ENCODE results near the gene TTC12. TPM values are rescaled to one million over a fixed set of nuclear protein-coding genes. Genes with fewer than 3 reads are reported as not detected.

The TTC12 gene
- total RNA-seq, 1 experiment from 2014 or later: 30.5 TPM

- Mint-ChIP-seq H3K4me1 (ENCODE audit: insufficient read depth, unreplicated experiment) (peaks cover 36% of the 10 kb centered on the region), H3K27me3 (ENCODE audit: insufficient read depth, unreplicated experiment) (no peaks in the 10 kb centered on the region), H3K9me3 (ENCODE audit: unreplicated experiment) (no peaks in the 10 kb centered on the region), H3K36me3 (ENCODE audit: insufficient read depth, unreplicated experiment) (peaks cover 5% of the 10 kb centered on the region), H3K27ac (ENCODE audit: low read depth, unreplicated experiment) (no peak overlapping the region), H3K4me3 (ENCODE audit: unreplicated experiment) (no peak overlapping the region)
- no peak for DNase-seq (ENCODE audit: unreplicated experiment)
- TF ChIP-seq CTCF (IDR thresholded peaks at IDR 0.05; ENCODE audit: unreplicated experiment): no peak
- ChIA-PET CTCF (interaction anchor here (0.6 to 0.7 kb wide), 2 partner anchors 126 to 413 kb away, joined by 3 read pairs; no protein-coding TSS in a partner anchor), POLR2A (interaction anchor here (1.0 to 1.4 kb wide), 3 partner anchors 9 to 39 kb away, joined by 3 to 5 read pairs (median 3); no protein-coding TSS in a partner anchor)
- BruUV-seq (replicated peaks): no TSS peak
- intact Hi-C loops (cut with micrococcal nuclease): no loop called here
These were observed 91.5 kb downstream of the TTC12 start for GRCh38 chr11:113405724-113406478.

- BruUV-seq (replicated peaks): no TSS peak
- CTCF ChIA-PET: no interaction called here
- Mint-ChIP-seq H3K27ac (ENCODE audit: low read depth, unreplicated experiment) (no peak overlapping the region), H3K9me3 (ENCODE audit: unreplicated experiment) (no peaks in the 10 kb centered on the region), H3K4me1 (ENCODE audit: insufficient read depth, unreplicated experiment) (peaks cover 23% of the 10 kb centered on the region), H3K36me3 (ENCODE audit: insufficient read depth, unreplicated experiment) (peaks cover 5% of the 10 kb centered on the region), H3K27me3 (ENCODE audit: insufficient read depth, unreplicated experiment) (no peaks in the 10 kb centered on the region), H3K4me3 (ENCODE audit: unreplicated experiment) (no peak overlapping the region)
- TF ChIP-seq CTCF (IDR thresholded peaks at IDR 0.05; ENCODE audit: unreplicated experiment): no peak
- POLR2A ChIA-PET: no interaction called here
- intact Hi-C loops (cut with micrococcal nuclease): no loop called here
- no peak for DNase-seq (ENCODE audit: unreplicated experiment)
These were observed 92.8 kb downstream of the TTC12 start for GRCh38 chr11:113407163-113407562.

- no TSS peak for BruUV-seq (replicated peaks)
- H3K4me1 Mint-ChIP-seq (ENCODE audit: insufficient read depth, unreplicated experiment): peaks cover 23% of the 10 kb centered on the region
- H3K27ac Mint-ChIP-seq (ENCODE audit: low read depth, unreplicated experiment): no peak overlapping the region
- CTCF ChIA-PET: no interaction called here
- no peak overlapping the region for H3K4me3 Mint-ChIP-seq (ENCODE audit: unreplicated experiment)
- H3K36me3 Mint-ChIP-seq (ENCODE audit: insufficient read depth, unreplicated experiment): peaks cover 5% of the 10 kb centered on the region
- H3K9me3 Mint-ChIP-seq (ENCODE audit: unreplicated experiment): no peaks in the 10 kb centered on the region
- no peak for DNase-seq (ENCODE audit: unreplicated experiment)
- TF ChIP-seq CTCF (IDR thresholded peaks at IDR 0.05; ENCODE audit: unreplicated experiment): no peak
- no peaks in the 10 kb centered on the region for H3K27me3 Mint-ChIP-seq (ENCODE audit: insufficient read depth, unreplicated experiment)
- POLR2A ChIA-PET: no interaction called here
- intact Hi-C loops (cut with micrococcal nuclease): no loop called here
These were observed 93.8 kb downstream of the TTC12 start for GRCh38 chr11:113408206-113408605.

GRCh38 chr11:113408887-113409286, 94.5 kb downstream of the TTC12 start:
- H3K9me3 Mint-ChIP-seq (ENCODE audit: unreplicated experiment): no peaks in the 10 kb centered on the region
- no peaks in the 10 kb centered on the region for H3K27me3 Mint-ChIP-seq (ENCODE audit: insufficient read depth, unreplicated experiment)
- ChIA-PET CTCF (no interaction called here), POLR2A (interaction anchor here (1.2 kb wide), 1 partner anchor 35 kb away, joined by 3 read pairs; no protein-coding TSS in a partner anchor)
- H3K27ac Mint-ChIP-seq (ENCODE audit: low read depth, unreplicated experiment): no peak overlapping the region
- H3K36me3 Mint-ChIP-seq (ENCODE audit: insufficient read depth, unreplicated experiment): peaks cover 5% of the 10 kb centered on the region
- no TSS peak for BruUV-seq (replicated peaks)
- no peak for TF ChIP-seq CTCF (IDR thresholded peaks at IDR 0.05; ENCODE audit: unreplicated experiment)
- H3K4me3 Mint-ChIP-seq (ENCODE audit: unreplicated experiment): no peak overlapping the region
- intact Hi-C loops (cut with micrococcal nuclease): no loop called here
- H3K4me1 Mint-ChIP-seq (ENCODE audit: insufficient read depth, unreplicated experiment): peaks cover 23% of the 10 kb centered on the region
- no peak for DNase-seq (ENCODE audit: unreplicated experiment)
